ENCODE measurements around the gene OR5AU1.
A peak's percentile ranks its signal among the peaks of the same experiment; 100 is the strongest.
"Not testable (repeated sequence)": the region's sequence is repeated elsewhere in the genome, so short reads cannot be mapped to it uniquely, and the experiment has no call there.

The OR5AU1 gene

GRCh38 chr14:21194597-21194996 lies 38.7 kb upstream of the OR5AU1 start:
- H3K4me3 ChIP-seq (ENCODE audit: low read length), result no peak overlapping the region
- H3K9me3 ChIP-seq (replicated peaks; ENCODE audit: low read length), result no peaks in the 10 kb centered on the region
- H3K27me3 ChIP-seq (ENCODE audit: control insufficient read depth, insufficient read depth, low read length), result no peaks in the 10 kb centered on the region
- no peaks in the 10 kb centered on the region for H3K36me3 ChIP-seq (ENCODE audit: insufficient read depth, low read length)
- H3K9ac ChIP-seq (ENCODE audit: low read depth, low read length), result no peak overlapping the region
- peaks cover 10% of the 10 kb centered on the region for H3K4me1 ChIP-seq (ENCODE audit: control insufficient read depth, insufficient read depth, low read length)
- H3K4me2 ChIP-seq (ENCODE audit: low read length), result no peak overlapping the region

- Histone ChIP-seq H3K36me3 (ENCODE audit: insufficient read depth, low read length) (no peaks in the 10 kb centered on the region), H3K4me2 (ENCODE audit: low read length) (no peak overlapping the region), H3K4me1 (ENCODE audit: control insufficient read depth, insufficient read depth, low read length) (peaks cover 10% of the 10 kb centered on the region), H3K9ac (ENCODE audit: low read depth, low read length) (no peak overlapping the region), H3K4me3 (ENCODE audit: low read length) (no peak overlapping the region), H3K9me3 (replicated peaks; ENCODE audit: low read length) (no peaks in the 10 kb centered on the region), H3K27me3 (ENCODE audit: control insufficient read depth, insufficient read depth, low read length) (no peaks in the 10 kb centered on the region)
Measured at GRCh38 chr14:21192875-21193535, 37.1 kb upstream of the OR5AU1 start.

DNA sequence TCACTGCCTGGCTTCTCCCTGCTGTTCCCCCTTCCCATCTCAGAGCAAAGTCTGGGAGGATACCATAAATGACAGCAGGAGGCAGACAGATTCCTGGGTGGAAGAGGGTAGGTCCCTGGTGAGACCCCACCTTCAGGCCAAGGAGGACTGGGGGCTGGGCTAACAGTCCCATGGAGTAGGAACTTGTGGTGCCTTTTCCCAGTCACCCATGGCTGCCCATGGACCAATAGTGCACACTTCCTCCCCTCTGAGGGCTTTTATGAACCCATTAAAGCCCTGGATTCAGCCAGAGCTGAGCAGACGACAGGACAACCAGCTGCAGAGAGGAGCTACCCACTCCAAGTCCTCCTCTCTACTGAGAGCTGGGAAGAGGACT lies 36.6 kb upstream of the OR5AU1 start:
- Histone ChIP-seq H3K9ac (ENCODE audit: low read depth, low read length) (no peak overlapping the region), H3K4me3 (ENCODE audit: low read length) (peak overlapping the region; percentile 66), H3K4me2 (ENCODE audit: low read length) (peak overlapping the region; percentile 90), H3K4me1 (ENCODE audit: control insufficient read depth, insufficient read depth, low read length) (peaks cover 10% of the 10 kb centered on the region), H3K9me3 (replicated peaks; ENCODE audit: low read length) (no peaks in the 10 kb centered on the region), H3K27me3 (ENCODE audit: control insufficient read depth, insufficient read depth, low read length) (no peaks in the 10 kb centered on the region), H3K36me3 (ENCODE audit: insufficient read depth, low read length) (no peaks in the 10 kb centered on the region)

GRCh38 chr14:21191809-21192446 lies 36.1 kb upstream of the OR5AU1 start:
- peaks cover 10% of the 10 kb centered on the region for H3K4me1 ChIP-seq (ENCODE audit: control insufficient read depth, insufficient read depth, low read length)
- peak overlapping the region; percentile 90 for H3K4me2 ChIP-seq (ENCODE audit: low read length)
- H3K36me3 ChIP-seq (ENCODE audit: insufficient read depth, low read length), result no peaks in the 10 kb centered on the region
- H3K9me3 ChIP-seq (replicated peaks; ENCODE audit: low read length), result no peaks in the 10 kb centered on the region
- H3K4me3 ChIP-seq (ENCODE audit: low read length), result peak overlapping the region; percentile 66
- H3K9ac ChIP-seq (ENCODE audit: low read depth, low read length), result no peak overlapping the region
- no peaks in the 10 kb centered on the region for H3K27me3 ChIP-seq (ENCODE audit: control insufficient read depth, insufficient read depth, low read length)

DNA sequence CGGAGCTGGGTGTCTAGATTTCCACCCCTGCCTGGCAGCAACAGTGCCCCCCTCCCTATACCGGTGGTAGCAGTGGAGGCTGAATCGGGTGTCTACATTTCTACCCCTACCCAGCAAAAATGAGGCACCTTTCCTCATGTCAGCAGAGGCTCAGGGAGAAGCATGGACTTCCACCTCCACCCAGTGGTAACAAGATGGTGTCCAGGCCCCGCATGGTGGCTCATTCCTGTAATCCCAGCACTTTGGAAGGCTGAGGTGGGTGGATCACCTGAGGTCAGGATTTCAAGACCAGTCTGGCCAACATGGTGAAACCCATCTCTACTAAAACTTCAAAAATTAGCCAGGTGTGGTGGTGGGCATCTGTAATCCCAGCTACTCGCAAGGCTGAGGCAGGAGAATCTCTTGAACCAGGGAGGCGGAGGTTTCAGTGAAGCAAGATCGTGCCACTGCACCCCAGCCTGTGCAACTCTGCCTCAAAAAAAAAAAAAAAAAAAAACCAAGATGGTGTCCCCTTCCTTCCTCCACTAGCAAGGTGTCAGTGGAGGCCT lies 35.5 kb upstream of the OR5AU1 start:
- no peak overlapping the region for H3K4me3 ChIP-seq (ENCODE audit: low read length)
- H3K36me3 ChIP-seq (ENCODE audit: insufficient read depth, low read length), result no peaks in the 10 kb centered on the region
- no peaks in the 10 kb centered on the region for H3K9me3 ChIP-seq (replicated peaks; ENCODE audit: low read length)
- H3K4me1 ChIP-seq (ENCODE audit: control insufficient read depth, insufficient read depth, low read length), result peaks cover 10% of the 10 kb centered on the region
- H3K27me3 ChIP-seq (ENCODE audit: control insufficient read depth, insufficient read depth, low read length), result no peaks in the 10 kb centered on the region
- H3K4me2 ChIP-seq (ENCODE audit: low read length), result peak overlapping the region; percentile 90
- no peak overlapping the region for H3K9ac ChIP-seq (ENCODE audit: low read depth, low read length)

DNA sequence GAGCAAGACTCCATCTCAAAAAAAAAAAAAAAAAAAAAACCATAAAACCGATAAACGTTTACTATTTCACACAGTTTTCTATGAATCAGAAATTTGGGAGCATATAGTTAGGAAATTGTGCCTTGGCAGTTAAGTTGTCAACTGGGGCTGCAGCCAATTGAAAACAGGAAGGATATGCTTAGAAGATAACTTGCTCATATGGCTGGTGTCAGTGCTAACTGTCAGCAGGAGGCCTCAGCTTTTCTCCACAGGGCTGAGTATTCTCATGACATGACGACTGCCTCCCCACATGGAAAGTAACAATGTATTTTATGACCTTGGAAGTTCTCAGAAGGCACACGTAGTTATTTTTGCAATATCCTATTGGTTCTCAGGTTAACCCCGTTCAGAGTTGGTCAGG lies 29.6 kb upstream of the OR5AU1 start:
- no peaks in the 10 kb centered on the region for H3K36me3 ChIP-seq (ENCODE audit: insufficient read depth, low read length)
- H3K27me3 ChIP-seq (ENCODE audit: control insufficient read depth, insufficient read depth, low read length), result peaks cover 11% of the 10 kb centered on the region
- H3K9me3 ChIP-seq (replicated peaks; ENCODE audit: low read length), result no peaks in the 10 kb centered on the region
- H3K4me2 ChIP-seq (ENCODE audit: low read length), result no peak overlapping the region
- H3K4me3 ChIP-seq (ENCODE audit: low read length), result no peak overlapping the region
- no peaks in the 10 kb centered on the region for H3K4me1 ChIP-seq (ENCODE audit: control insufficient read depth, insufficient read depth, low read length)
- H3K9ac ChIP-seq (ENCODE audit: low read depth, low read length), result no peak overlapping the region

DNA sequence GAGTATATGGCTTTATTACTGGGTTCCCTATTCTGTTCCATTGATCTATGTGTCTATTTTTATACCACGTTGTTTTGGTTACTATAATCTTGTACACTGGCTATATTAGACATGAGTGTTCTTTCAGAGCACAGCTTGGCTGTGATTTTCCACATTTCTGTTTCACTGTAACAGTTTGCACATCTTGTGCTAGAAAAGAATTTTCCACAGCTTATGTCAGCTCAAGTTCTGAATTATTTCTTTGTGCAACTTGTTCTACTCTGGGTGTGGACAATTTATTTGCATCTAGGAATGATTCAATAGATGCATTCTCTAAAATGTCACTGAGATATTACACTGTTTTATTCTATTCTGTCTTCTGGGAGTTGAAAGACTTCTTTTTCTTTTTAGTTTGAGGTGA lies 28.4 kb upstream of the OR5AU1 start:
- Histone ChIP-seq H3K4me2 (ENCODE audit: low read length) (no peak overlapping the region), H3K4me1 (ENCODE audit: control insufficient read depth, insufficient read depth, low read length) (no peaks in the 10 kb centered on the region), H3K27me3 (ENCODE audit: control insufficient read depth, insufficient read depth, low read length) (peaks cover 11% of the 10 kb centered on the region), H3K9me3 (replicated peaks; ENCODE audit: low read length) (no peaks in the 10 kb centered on the region), H3K36me3 (ENCODE audit: insufficient read depth, low read length) (no peaks in the 10 kb centered on the region), H3K9ac (ENCODE audit: low read depth, low read length) (no peak overlapping the region), H3K4me3 (ENCODE audit: low read length) (no peak overlapping the region)

GRCh38 chr14:21182166-21182565 lies 26.3 kb upstream of the OR5AU1 start:
- Histone ChIP-seq H3K9ac (ENCODE audit: low read depth, low read length) (no peak overlapping the region), H3K36me3 (ENCODE audit: insufficient read depth, low read length) (no peaks in the 10 kb centered on the region), H3K4me1 (ENCODE audit: control insufficient read depth, insufficient read depth, low read length) (no peaks in the 10 kb centered on the region), H3K4me3 (ENCODE audit: low read length) (no peak overlapping the region), H3K27me3 (ENCODE audit: control insufficient read depth, insufficient read depth, low read length) (peaks cover 11% of the 10 kb centered on the region), H3K9me3 (replicated peaks; ENCODE audit: low read length) (no peaks in the 10 kb centered on the region), H3K4me2 (ENCODE audit: low read length) (no peak overlapping the region)

DNA sequence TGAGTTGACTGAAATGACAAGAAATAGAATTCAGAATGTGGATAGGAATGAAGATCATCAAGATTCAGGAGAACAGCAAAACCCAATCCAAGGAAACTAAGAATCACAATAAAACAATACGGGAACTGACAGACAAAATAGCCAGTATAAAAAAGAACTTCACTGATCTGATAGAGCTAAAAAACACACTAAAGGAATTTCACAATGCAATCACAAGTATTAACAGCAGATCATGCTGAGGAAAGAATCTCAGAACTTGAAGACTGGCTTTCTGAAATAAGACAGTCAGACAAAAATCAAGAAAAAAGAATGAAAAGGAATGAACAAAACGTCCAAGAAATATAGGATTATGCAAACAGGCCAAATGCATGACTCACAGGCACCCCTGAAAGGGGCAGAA lies 15.3 kb upstream of the OR5AU1 start:
- Histone ChIP-seq H3K9ac (ENCODE audit: low read depth, low read length) (no peak overlapping the region), H3K4me2 (ENCODE audit: low read length) (no peak overlapping the region), H3K9me3 (replicated peaks; ENCODE audit: low read length) (no peaks in the 10 kb centered on the region), H3K36me3 (ENCODE audit: insufficient read depth, low read length) (no peaks in the 10 kb centered on the region), H3K4me3 (ENCODE audit: low read length) (no peak overlapping the region), H3K27me3 (ENCODE audit: control insufficient read depth, insufficient read depth, low read length) (peaks cover 26% of the 10 kb centered on the region), H3K4me1 (ENCODE audit: control insufficient read depth, insufficient read depth, low read length) (no peaks in the 10 kb centered on the region)

DNA sequence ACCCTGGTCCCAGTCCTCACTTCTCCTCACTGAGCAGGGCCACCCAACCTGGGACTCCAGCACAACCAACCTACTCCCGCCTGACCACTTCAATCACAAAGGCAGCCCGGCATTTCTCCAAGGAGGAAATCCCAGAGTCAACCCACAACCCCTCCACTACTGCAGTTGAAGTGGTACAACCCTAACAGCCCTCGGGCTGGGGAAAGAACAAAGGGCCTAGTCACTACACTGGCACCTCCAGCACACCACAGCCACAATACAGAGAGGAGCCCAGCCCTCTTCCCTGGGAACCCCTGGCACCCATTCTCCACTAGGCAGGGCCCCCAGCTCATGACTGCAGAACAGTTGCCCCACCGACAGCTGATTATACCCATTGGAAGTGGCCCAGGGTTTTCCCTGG lies 13.7 kb upstream of the OR5AU1 start:
- Histone ChIP-seq H3K4me3 (ENCODE audit: low read length) (no peak overlapping the region), H3K4me2 (ENCODE audit: low read length) (no peak overlapping the region), H3K9ac (ENCODE audit: low read depth, low read length) (no peak overlapping the region), H3K9me3 (replicated peaks; ENCODE audit: low read length) (no peaks in the 10 kb centered on the region), H3K27me3 (ENCODE audit: control insufficient read depth, insufficient read depth, low read length) (peaks cover 31% of the 10 kb centered on the region), H3K4me1 (ENCODE audit: control insufficient read depth, insufficient read depth, low read length) (no peaks in the 10 kb centered on the region), H3K36me3 (ENCODE audit: insufficient read depth, low read length) (no peaks in the 10 kb centered on the region)

DNA sequence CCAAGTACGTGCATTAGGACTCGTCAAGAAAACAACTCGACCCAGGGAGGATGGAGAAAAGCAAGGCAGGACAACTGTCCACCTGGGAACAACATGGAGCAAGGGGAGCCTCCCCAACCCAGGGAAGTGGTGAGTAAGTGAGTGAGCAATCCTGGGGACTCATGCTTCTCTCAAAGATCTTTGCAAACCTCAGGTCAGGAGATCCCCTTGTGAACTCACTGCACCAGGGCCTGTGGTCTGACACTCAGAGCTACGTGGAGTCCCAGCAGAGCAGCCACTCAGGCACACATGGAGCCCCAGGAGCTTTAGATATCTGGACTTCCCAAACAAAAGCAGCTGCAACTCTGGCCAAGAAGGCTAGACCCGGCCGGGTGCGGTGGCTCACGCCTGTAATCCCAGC lies 12.2 kb upstream of the OR5AU1 start:
- Histone ChIP-seq H3K9ac (ENCODE audit: low read depth, low read length) (no peak overlapping the region), H3K4me1 (ENCODE audit: control insufficient read depth, insufficient read depth, low read length) (no peaks in the 10 kb centered on the region), H3K4me2 (ENCODE audit: low read length) (no peak overlapping the region), H3K27me3 (ENCODE audit: control insufficient read depth, insufficient read depth, low read length) (peaks cover 36% of the 10 kb centered on the region), H3K36me3 (ENCODE audit: insufficient read depth, low read length) (no peaks in the 10 kb centered on the region), H3K9me3 (replicated peaks; ENCODE audit: low read length) (no peaks in the 10 kb centered on the region), H3K4me3 (ENCODE audit: low read length) (no peak overlapping the region)

DNA sequence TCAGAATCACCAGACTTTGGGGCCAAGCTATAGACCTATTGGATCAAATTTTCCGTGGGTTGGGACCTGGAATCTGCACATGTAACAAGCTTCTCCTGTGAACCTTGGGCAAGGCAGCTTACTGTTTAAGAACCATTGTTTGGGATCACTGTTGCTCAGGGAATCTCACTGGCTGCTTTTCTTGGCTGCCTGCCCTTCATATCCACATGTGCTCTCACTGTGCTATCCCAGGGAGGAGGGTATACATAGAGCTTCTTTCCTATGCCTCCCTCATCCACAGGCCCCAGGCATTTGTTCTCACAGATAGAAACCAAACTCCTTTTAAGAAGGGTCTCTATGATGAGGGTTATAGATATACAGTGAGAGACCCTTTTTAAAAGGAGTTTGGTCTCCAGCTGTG lies 9.8 kb upstream of the OR5AU1 start:
- H3K4me2 ChIP-seq (ENCODE audit: low read length); H3K36me3 ChIP-seq (ENCODE audit: insufficient read depth, low read length); H3K4me3 ChIP-seq (ENCODE audit: low read length); H3K9ac ChIP-seq (ENCODE audit: low read depth, low read length); H3K9me3 ChIP-seq (replicated peaks; ENCODE audit: low read length); H3K4me1 ChIP-seq (ENCODE audit: control insufficient read depth, insufficient read depth, low read length): not testable (repeated sequence)
- H3K27me3 ChIP-seq (ENCODE audit: control insufficient read depth, insufficient read depth, low read length), result peaks cover 40% of the 10 kb centered on the region
